ENCODE data around the gene KCNQ1OT1.

Gene KCNQ1OT1

DNA sequence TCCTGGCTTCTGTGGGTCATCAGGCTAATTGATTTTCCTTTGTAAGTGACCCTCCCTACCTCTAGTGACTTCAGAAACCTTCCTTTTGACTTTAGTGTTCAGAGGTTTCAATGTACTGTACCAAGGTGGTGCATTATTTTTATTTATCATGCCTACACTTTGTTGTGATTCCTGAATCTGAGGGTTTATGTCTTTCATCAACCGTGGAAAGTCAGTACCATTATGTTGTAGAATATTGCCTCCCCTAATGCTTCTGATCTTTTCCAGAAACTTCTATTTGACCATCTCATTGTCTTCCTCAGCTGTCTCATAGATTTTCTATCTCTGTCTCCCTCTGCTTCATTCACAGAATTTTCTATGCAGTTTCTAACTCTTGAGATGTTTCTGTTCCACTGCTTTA lies 105.5 kb downstream of the KCNQ1OT1 start:
- DNase-seq (ENCODE audit: low read depth): no peak

DNA sequence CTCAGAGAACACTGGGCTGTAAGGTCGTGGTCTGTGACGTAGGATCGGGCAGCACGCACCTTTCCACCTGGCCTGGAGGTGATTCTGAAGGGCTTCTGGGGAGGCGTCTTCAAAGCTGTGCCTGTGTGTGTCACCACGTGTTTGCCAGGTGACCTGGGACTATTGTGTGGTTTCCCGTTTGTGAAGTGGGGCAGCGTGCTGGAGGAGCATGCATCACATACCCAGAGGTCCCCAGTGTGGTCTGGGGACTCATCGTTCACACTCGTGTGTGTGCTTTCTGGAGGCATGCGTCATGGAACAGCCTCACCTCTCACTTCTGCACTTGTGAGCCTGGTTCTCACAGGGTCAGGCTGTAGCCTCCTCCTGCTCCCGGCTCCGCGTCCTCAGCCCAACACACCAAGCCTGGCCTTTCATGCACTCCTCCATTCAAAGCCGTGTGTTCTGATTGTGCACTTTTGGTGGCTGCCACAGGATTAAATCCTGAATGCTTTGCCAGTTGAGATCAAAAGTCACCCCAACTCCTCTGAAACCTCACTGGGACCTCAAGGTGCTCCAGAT lies 106.3 kb downstream of the KCNQ1OT1 start:
- DNase-seq (ENCODE audit: low read depth): no peak

DNA sequence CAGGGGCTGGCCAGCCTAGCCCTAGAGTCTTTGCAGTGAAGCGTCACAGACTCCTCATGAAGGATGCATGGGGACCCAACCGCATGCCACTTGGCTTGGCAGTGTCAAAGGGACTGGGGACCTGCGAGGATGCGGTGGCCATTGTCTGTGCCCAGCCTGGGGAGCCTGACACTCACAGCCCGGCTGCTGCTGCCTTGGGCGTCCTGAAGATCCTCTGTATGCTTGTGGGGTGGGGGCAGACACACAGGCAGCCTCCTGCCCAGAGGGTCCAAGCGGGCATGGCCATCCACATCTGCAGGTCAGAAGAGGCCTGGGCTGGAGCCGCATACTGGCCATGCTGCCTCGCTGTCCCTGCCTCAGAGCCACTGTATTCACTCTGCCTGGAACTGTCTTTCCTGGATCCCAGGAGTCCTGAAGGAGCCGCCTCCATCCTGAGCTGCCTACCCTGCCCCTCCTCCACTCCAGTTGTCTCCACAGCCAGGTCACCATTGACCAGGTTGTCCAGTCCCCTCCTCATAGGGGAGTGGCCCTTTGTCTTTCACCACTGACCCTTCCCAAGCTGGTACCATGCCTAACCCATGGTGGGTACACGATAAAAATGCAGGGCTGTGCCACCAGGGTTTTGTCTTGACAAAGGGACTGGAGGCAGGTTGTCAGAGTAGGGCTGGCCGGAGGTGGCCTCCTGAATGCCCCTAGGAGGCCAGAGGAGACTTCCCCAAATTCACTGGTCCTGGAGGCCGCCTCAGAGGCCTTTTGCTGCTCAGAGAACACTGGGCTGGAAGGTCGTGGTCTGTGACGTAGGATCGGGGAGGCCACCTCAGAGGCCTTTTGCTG lies 107.0 kb downstream of the KCNQ1OT1 start:
- no peak for DNase-seq (ENCODE audit: low read depth)

DNA sequence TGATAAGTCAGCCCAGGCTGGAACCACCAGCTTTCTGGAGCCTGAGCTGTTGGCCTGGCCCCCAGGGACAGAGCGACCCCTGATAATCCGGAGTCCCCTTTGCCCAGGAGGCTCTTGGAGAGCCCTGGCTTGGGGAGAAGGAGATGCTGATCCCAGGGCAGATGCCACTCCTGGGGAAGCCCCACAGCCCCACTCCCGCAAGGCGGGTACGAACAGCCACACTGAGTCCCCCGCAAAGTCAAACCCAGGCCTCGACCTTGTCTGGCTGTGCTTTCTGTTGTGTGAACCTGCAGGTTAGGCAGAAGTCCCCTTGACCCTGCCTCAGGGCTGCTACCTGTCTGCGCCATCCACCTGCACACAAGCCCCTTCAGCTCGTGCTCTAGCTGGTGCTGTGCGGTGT lies 108.0 kb downstream of the KCNQ1OT1 start:
- no peak for DNase-seq (ENCODE audit: low read depth)

DNA sequence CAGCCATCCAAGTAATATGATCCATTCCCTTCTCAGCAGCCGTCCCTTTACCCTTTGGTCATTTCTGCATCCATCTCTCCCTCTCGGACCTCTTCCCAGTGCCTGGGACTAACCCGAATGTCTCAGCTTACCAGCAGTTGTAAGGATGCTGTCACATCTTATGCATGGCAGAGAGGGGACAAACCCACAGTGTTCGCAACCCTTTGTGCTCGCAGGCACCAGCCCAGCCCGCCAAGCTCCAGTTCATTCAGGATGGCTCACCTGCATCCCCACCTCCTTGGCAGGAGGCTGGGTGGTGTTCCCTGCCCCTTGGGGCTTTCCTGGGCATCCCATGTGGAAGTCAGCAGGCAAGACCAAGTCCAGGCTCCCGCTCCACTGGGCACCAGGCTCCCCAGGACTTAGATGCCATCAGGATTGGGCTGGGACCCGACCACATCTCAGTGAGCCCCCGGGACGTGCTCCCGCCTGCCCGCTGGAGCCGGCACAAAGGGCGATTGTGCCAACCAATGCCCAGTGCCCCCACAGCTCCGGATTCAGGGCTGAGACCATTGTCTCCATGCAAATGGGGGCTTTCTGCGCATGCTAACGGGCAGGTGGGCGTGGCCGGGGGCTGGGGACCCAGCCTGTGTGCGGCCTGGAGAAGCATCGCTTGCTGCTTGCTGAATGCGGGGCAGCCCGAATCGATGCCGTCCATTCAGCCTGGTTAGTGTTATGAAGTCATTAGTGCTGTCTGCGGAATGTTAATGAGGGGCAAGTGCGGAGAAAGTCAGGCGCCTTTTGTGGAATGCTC lies 108.6 kb downstream of the KCNQ1OT1 start:
- no peak for DNase-seq (ENCODE audit: low read depth)

DNA sequence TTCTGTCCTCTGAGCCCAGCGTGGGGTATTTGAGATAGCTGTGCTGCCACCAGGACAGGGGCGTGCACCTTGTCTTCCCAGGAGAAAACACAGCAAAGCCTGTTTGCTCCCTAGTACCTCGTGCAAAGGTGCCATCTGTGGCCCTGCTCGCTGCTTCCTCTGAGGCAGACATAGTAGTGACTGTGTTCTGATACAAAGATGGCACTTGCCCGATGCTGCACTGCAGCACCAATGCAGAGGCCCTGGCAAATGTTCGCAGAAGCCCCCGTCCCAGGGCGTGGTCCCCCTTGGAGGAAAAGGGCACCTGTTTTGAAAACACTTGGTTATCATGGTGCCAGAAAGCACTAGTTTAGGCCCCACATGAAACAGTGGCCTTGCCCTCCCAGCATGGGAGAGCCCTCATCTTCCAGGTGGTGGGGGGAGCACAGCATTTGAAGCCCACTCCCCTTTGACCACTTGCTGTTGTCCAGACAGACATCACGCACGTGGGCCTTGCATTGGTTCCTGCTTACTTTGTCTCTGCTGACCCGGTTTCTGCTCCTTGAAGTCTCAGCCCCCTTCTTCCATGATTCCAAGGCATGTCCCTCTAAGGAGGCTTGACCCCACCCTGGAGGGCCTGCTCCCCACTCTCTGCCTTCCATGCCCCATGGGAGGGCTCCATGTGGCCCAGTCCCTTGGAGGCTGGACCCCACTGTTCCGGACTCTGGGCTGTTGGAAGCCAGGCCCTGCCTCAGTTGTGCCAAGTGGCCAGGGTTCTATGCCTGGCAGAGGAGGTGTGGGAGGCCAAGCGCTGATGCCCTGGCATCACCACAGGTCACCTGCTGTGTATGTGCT lies 109.4 kb downstream of the KCNQ1OT1 start:
- DNase-seq (ENCODE audit: low read depth): no peak

DNA sequence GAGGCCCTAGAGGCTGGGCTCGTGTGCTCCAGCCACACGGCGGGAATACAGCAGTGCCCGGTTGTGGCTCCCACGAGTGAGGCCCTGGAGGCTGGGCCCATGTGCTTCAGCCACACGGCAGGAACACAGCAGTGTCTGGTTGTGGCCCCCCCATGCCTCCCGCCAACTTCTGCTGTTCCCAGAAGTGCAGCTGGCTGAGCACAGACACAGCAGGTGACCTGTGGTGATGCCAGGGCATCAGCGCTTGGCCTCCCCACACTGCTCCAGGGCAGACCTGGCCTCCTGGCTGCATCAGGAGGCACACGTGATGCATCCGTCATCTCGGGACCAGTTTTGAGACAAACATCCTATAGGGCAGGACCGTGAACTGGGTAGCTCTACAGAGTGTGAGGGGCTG lies 110.3 kb downstream of the KCNQ1OT1 start:
- DNase-seq (ENCODE audit: low read depth): no peak

DNA sequence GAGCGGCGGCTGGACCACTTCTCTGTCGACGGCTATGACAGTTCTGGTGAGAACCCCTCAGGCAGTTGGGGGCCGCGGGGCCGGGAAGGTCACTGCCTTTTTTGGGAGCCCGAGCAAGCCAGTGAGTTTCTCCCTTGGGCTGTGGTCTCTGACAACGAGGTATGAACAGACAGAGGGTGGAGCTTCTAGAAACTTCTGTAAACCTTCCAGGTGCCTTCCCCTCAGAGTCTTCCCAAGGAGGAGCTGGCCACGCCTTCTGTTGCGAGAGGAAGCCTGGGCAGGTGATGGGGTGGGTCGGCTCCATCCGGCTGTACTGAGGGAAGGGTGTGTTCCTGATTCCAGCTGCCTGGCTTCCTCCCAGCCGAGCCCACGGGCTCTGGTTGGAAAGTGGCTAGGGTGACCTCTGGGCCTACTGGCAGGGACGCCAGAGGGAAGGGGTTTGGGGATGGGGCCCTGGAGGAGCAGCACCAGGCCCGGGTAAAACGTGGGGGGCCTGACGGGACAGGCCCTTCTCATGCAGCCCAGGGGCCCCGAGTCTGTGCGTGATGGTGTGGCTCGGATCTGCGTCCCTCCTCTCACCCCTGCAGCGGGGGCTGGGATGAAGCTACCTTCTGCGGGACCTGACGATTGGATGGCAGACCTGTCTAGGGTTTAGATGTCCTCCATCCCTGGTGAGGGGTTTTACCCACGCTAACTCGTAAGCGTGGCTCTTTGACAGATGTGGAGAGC lies 110.8 kb downstream of the KCNQ1OT1 start:
- no peak for DNase-seq (ENCODE audit: low read depth)

DNA sequence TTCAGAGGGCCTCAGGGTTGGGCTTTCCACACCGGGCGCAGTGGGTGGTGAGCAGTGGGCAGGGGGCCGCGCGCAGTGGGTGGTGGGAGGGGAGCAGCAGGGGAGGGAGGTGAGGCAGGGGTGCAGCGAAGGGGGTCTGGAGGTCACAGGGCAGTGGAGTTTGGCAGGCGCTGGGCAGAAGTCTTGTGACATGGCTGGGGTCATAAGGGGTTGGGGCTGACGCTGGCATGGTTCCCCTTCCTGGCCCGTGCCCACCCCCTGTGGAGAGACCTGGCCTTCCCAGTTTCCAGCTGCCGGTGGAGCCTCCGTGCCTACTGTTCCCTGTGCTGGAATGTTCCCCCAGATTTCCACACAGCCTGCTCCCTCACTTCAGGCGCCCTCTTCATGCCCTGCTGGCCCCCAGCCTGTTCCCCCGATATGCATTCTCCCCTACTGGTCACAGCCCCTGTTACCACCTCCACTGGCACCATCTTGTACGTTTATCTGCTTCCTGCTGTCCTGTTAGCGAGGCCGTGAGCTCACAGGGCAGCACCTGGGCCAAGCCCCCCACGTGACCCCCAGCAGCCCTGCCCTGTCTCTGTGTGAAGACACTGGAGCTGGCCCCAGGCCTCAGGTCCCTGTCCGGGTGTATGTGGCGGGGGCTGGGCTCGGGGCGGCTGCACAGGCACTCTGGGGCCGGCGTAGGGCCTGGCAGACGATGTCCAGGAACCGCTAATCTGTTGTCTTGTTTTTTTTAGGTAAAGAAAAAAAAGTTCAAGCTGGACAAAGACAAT lies 111.6 kb downstream of the KCNQ1OT1 start:
- no peak for DNase-seq (ENCODE audit: low read depth)

DNA sequence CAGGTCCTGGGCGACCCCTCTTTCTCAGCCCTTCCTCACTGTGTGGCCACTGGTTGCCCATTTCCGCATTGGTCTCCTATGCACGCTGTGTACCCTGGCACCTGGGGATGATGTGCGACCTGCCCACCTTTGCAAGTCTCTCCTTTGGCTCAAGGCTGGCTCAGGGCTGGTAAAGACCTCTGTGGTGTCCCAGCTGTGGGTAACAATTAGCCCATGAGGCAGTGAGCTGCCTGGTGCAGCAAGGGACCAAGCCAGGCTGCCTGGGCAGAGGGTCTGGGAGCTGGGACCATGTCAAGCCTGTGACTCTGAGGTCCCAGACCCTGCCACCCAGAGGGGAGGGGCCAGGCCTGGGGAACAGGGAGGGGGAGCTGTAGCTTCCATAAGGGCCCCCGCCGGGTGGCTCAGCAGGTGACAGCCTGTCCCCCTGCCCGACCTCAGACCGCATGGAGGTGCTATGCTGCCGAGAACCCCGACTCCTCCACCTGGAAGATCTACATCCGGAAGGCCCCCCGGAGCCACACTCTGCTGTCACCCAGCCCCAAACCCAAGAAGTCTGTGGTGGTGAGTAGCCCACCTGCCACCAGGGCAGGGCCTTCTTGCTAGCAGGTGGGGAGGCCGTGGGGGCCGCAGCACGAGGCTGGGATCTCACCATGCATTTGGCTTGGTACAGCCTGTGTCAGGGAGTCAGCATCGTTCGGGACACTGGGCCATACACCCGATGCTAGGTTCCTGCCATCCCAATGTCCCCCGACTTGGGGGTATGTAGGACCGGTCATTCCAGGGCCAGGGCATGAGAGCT lies 112.5 kb downstream of the KCNQ1OT1 start:
- no peak for DNase-seq (ENCODE audit: low read depth)

DNA sequence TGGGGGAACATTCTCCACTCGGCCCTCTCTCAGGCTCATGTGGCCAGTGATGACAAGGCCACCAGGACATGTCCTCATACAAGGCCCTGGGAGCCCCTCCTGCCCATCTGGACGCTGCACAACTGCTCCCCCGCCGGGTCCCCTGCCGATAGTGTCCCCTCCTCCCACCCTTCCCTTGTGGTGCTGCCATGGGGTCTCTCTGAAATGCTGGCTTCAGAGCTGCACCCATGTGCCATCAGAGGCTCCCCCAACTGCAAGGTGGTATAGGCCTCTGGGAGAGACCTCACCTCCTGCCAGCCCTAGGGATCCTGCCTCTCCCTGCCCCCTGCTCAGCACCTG lies 113.0 kb downstream of the KCNQ1OT1 start:
- DNase-seq (ENCODE audit: low read depth): no peak

DNA sequence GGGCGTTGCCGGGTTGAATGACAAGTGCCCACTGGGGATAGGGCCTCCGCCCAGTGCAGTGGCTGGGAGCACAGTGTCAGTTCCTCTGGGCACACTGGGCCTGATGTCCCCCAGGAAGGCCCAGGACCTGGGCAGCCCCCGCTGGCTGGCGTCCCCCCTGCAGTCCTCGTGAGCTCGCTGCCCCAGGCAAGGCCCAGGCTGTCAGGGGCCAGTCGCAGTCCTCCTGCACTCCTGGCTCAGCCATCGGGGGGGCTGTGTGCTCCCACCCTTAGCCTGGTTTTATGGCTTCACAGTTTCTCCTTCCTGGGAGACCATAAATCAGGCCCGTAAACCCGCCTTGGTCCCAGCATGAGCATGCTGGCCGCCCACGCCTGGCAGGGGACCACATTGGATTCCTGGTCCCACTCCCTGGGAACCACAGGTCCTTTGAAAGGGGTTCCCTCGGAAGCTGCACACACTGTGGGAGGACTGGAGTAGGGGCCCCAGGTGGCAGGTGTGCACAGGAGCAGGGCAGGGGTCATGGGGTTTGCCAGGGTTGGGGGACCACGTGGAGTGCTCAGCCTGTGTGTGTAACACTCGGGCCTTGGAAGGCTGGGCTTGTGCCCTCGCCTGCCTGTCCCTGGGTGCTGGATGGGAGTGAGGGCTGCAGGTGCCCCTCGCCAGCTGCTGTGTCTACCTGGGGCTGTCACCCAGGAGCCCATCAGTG lies 113.6 kb downstream of the KCNQ1OT1 start:
- DNase-seq (ENCODE audit: low read depth): no peak

DNA sequence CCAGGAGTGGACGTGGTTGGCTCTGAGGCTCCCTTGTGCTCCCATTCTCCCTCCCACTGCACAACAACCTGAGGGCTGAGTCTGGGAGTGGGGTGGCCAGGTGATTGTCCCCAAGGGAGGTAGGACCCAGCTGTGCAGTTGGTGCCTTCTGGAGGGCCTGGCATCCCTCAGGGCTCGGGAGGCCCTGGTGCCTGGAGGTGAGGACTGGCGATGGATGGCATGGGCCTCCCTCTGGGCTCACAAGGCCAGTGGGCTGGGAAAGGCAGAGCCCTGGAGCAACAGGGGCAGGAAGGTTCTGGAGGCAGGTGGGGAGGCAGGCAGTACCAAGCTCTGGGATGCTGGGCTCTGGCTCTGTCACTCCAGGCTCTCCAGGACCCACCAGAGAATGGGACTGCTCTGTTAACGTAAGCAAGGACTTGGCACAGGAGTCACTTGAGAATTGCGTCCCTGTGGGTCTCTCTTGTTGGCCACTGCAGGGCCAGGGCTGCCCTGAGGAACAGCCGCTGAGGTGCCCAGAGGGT lies 114.2 kb downstream of the KCNQ1OT1 start:
- DNase-seq (ENCODE audit: low read depth): no peak

DNA sequence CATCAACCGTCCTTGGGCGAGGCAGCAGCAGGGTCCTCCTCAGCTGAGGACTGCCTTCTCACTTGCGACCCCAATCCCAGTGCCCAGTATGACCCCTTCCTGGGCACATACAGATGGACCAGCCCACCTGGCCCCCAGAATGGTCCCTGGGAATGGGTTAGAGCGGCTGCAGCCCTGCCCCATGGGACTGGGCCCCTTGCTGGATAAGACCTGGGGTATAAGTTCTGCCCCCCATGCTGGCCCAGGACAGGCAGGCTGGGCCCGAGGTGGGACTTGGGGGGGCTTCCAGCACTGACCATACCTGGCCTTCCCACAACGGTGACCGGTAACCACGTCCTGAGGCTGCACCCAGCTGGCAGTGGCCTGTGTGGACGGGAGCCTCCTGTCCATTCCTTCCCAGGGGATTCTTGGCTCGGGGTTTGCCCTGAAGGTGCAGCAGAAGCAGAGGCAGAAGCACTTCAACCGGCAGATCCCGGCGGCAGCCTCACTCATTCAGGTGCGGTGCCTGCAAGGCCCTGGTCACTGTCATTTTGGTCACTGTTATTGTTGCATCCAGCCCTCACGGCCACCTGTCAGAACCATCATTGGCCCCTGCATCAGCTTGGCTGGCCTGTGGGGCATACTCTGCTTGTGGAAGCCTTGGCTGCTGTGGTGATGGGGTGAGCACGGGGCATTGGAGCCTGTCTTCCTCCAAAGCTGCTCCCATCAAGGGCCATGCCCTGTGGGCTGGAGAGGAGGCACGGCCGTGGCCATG lies 114.8 kb downstream of the KCNQ1OT1 start:
- DNase-seq (ENCODE audit: low read depth): no peak

DNA sequence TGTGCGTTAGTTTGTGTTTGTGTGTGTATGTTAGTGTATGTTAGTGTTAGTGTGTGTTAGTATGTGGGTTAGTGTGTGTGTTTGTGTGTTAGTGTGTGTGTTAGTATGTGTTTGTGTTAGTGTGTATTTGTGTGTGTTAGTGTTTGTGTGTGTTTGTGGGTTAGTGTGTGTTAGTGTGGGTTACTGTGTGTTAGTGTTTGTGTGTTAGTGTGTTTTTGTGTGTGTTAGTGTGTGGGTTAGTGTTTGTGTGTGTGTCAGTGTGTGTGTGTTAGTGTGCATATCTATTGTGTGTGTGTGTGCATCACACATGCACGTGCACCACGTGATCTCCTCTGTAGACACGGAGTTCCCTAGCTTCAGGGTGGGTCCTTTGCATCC lies 115.4 kb downstream of the KCNQ1OT1 start:
- no peak for DNase-seq (ENCODE audit: low read depth)

DNA sequence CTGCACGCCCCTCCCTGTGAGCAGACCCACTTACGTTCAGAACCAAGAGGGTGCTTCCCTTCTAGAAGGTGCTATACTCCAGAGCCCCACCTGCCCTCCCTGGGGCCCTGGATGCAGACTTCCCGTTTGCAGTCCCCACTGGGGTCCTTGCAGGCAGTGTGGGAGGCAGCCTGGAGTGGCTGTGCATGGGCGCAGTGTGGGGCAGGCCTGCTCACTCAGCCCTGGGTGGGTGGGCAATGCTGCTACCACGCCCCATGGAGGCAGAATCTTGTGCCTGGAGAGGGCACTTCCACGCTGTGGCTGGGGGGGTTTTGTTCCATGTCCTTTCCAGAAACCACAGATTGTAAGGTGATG lies 116.2 kb downstream of the KCNQ1OT1 start:
- no peak for DNase-seq (ENCODE audit: low read depth)

DNA sequence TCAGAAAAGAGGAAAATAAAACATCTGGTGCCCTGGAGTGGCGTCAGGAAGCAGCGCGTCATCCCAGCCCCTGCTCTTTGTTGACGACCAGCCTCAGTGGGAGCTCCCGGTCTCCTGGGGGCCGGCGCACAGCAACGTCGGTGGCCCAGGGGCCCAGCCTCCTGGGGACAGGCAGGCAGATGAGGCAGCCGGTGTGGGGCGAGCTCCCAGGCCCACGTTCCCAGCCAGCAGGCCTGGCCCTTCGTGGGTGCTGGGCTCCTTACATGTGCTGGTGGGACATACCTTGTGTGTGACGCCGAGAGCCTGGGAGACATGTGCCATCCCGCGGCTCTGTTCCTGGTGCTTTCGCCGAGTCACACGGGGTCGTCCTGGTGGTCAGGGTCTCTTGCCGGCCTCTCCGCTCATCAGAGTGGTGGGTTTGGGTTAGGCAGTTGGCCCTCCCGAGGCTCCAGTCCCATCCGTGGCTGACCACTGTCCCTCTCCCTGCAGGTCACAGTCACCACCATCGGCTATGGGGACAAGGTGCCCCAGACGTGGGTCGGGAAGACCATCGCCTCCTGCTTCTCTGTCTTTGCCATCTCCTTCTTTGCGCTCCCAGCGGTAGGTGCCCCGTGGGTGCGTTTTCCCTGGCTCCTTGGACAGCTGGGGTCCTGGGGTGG lies 116.7 kb downstream of the KCNQ1OT1 start:
- DNase-seq (ENCODE audit: low read depth): no peak

DNA sequence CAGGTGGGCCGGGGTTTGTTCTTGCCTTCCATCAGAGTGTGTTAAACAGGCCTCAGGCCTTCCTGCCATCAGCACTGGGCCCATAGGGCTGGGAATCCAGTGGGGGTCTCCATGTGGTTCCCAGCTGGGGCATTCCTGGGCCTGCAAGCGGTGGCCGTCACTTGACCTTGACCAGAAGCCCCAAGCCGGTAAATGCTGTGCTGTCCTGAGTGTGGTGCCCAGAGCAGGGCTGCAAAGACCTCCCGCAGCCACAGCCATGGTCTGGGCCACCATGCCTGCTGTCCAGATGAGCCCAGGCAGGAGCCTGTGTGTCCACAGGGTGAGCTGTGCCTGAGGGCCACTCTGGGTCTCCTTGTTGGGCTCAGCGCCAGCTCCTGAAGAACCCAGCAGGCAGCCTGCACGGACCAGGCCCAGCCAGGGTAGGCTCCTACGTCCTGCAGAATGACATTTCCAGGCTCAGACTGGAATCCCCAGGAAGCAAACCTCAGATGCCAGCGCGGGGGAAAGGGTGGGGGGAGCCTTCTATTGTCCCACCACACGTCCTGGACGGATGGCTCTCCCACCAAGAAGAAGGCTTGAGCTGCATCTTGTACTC lies 117.3 kb downstream of the KCNQ1OT1 start:
- DNase-seq (ENCODE audit: low read depth): no peak
